Measurements from ENCODE around the gene CALN1. TPM values are rescaled to one million over a fixed set of nuclear protein-coding genes. Genes with fewer than 3 reads are reported as not detected.
"Not testable (repeated sequence)": the region's sequence is repeated elsewhere in the genome, so short reads cannot be mapped to it uniquely, and the experiment has no call there.

The CALN1 gene
- total RNA-seq, 1 donor from 2014 or later, result not detected

GRCh38 chr7:72223351-72223750 is 188.8 kb downstream of the CALN1 start:
- H3K4me3 Mint-ChIP-seq (ENCODE audit: low read depth), result no peak overlapping the region
- peaks cover 21% of the 10 kb centered on the region for H3K9me3 Mint-ChIP-seq
- no peak for DNase-seq (ENCODE audit: low spot score)
- H3K27ac Mint-ChIP-seq, result no peak overlapping the region
- no peaks in the 10 kb centered on the region for H3K36me3 Mint-ChIP-seq (ENCODE audit: low read depth)
- H3K27me3 Mint-ChIP-seq (ENCODE audit: low read depth), result no peaks in the 10 kb centered on the region
- H3K4me1 Mint-ChIP-seq (ENCODE audit: low read depth), result no peaks in the 10 kb centered on the region
- intact Hi-C loops (cut with micrococcal nuclease), result no loop called here

- DNase-seq (ENCODE audit: low spot score), result no peak
- intact Hi-C loops (cut with micrococcal nuclease), result no loop called here
- Mint-ChIP-seq H3K27ac (no peak overlapping the region), H3K4me3 (ENCODE audit: low read depth) (no peak overlapping the region), H3K27me3 (ENCODE audit: low read depth) (no peaks in the 10 kb centered on the region), H3K4me1 (ENCODE audit: low read depth) (no peaks in the 10 kb centered on the region), H3K9me3 (peaks cover 25% of the 10 kb centered on the region), H3K36me3 (ENCODE audit: low read depth) (no peaks in the 10 kb centered on the region)
Measured at GRCh38 chr7:72222136-72222535, 190.0 kb downstream of the CALN1 start.

GRCh38 chr7:72219500-72219899 is 192.6 kb downstream of the CALN1 start:
- intact Hi-C loops (cut with micrococcal nuclease), result no loop called here
- H3K36me3 Mint-ChIP-seq (ENCODE audit: low read depth), result no peaks in the 10 kb centered on the region
- no peaks in the 10 kb centered on the region for H3K27me3 Mint-ChIP-seq (ENCODE audit: low read depth)
- DNase-seq (ENCODE audit: low spot score), result no peak
- peaks cover 33% of the 10 kb centered on the region for H3K9me3 Mint-ChIP-seq
- no peak overlapping the region for H3K27ac Mint-ChIP-seq
- no peak overlapping the region for H3K4me3 Mint-ChIP-seq (ENCODE audit: low read depth)
- H3K4me1 Mint-ChIP-seq (ENCODE audit: low read depth), result no peaks in the 10 kb centered on the region

- Mint-ChIP-seq H3K36me3 (ENCODE audit: low read depth) (no peaks in the 10 kb centered on the region), H3K27me3 (ENCODE audit: low read depth) (no peaks in the 10 kb centered on the region), H3K4me3 (ENCODE audit: low read depth) (no peak overlapping the region), H3K9me3 (peaks cover 28% of the 10 kb centered on the region), H3K27ac (no peak overlapping the region), H3K4me1 (ENCODE audit: low read depth) (no peaks in the 10 kb centered on the region)
- intact Hi-C loops (cut with micrococcal nuclease), result no loop called here
- no peak for DNase-seq (ENCODE audit: low spot score)
Measured at GRCh38 chr7:72217151-72217550, 195.0 kb downstream of the CALN1 start.

GRCh38 chr7:72213769-72214168 is 198.4 kb downstream of the CALN1 start:
- no peak overlapping the region for H3K27ac Mint-ChIP-seq
- no peak for DNase-seq (ENCODE audit: low spot score)
- H3K9me3 Mint-ChIP-seq, result peaks cover 38% of the 10 kb centered on the region
- no peaks in the 10 kb centered on the region for H3K4me1 Mint-ChIP-seq (ENCODE audit: low read depth)
- H3K27me3 Mint-ChIP-seq (ENCODE audit: low read depth), result no peaks in the 10 kb centered on the region
- no peak overlapping the region for H3K4me3 Mint-ChIP-seq (ENCODE audit: low read depth)
- intact Hi-C loops (cut with micrococcal nuclease), result no loop called here
- no peaks in the 10 kb centered on the region for H3K36me3 Mint-ChIP-seq (ENCODE audit: low read depth)

GRCh38 chr7:72213081-72213480 is 199.1 kb downstream of the CALN1 start:
- Mint-ChIP-seq H3K9me3 (peaks cover 33% of the 10 kb centered on the region), H3K4me3 (ENCODE audit: low read depth) (no peak overlapping the region), H3K27ac (no peak overlapping the region), H3K36me3 (ENCODE audit: low read depth) (no peaks in the 10 kb centered on the region), H3K4me1 (ENCODE audit: low read depth) (no peaks in the 10 kb centered on the region), H3K27me3 (ENCODE audit: low read depth) (no peaks in the 10 kb centered on the region)
- DNase-seq (ENCODE audit: low spot score), result no peak
- intact Hi-C loops (cut with micrococcal nuclease), result no loop called here

GRCh38 chr7:72211175-72211574 is 201.0 kb downstream of the CALN1 start:
- intact Hi-C loops (cut with micrococcal nuclease), result no loop called here
- H3K4me1 Mint-ChIP-seq (ENCODE audit: low read depth), result no peaks in the 10 kb centered on the region
- no peaks in the 10 kb centered on the region for H3K27me3 Mint-ChIP-seq (ENCODE audit: low read depth)
- H3K4me3 Mint-ChIP-seq (ENCODE audit: low read depth), result no peak overlapping the region
- H3K9me3 Mint-ChIP-seq, result peaks cover 26% of the 10 kb centered on the region
- DNase-seq (ENCODE audit: low spot score), result no peak
- H3K27ac Mint-ChIP-seq, result no peak overlapping the region
- H3K36me3 Mint-ChIP-seq (ENCODE audit: low read depth), result no peaks in the 10 kb centered on the region

GRCh38 chr7:72209006-72209405 is 203.1 kb downstream of the CALN1 start:
- H3K9me3 Mint-ChIP-seq, result peaks cover 22% of the 10 kb centered on the region
- H3K27ac Mint-ChIP-seq; H3K27me3 Mint-ChIP-seq (ENCODE audit: low read depth); H3K36me3 Mint-ChIP-seq (ENCODE audit: low read depth); DNase-seq (ENCODE audit: low spot score); intact Hi-C loops (cut with micrococcal nuclease); H3K4me3 Mint-ChIP-seq (ENCODE audit: low read depth); H3K4me1 Mint-ChIP-seq (ENCODE audit: low read depth): not testable (repeated sequence)

GRCh38 chr7:72196176-72196575 is 216.0 kb downstream of the CALN1 start:
- Mint-ChIP-seq H3K27ac (no peak overlapping the region), H3K36me3 (ENCODE audit: low read depth) (no peaks in the 10 kb centered on the region), H3K4me3 (ENCODE audit: low read depth) (no peak overlapping the region), H3K4me1 (ENCODE audit: low read depth) (no peaks in the 10 kb centered on the region), H3K9me3 (peaks cover 21% of the 10 kb centered on the region), H3K27me3 (ENCODE audit: low read depth) (no peaks in the 10 kb centered on the region)
- intact Hi-C loops (cut with micrococcal nuclease), result no loop called here
- DNase-seq (ENCODE audit: low spot score), result no peak

- H3K9me3 Mint-ChIP-seq, result peaks cover 11% of the 10 kb centered on the region
- no peaks in the 10 kb centered on the region for H3K4me1 Mint-ChIP-seq (ENCODE audit: low read depth)
- intact Hi-C loops (cut with micrococcal nuclease), result no loop called here
- H3K36me3 Mint-ChIP-seq (ENCODE audit: low read depth), result no peaks in the 10 kb centered on the region
- H3K4me3 Mint-ChIP-seq (ENCODE audit: low read depth), result no peak overlapping the region
- H3K27me3 Mint-ChIP-seq (ENCODE audit: low read depth), result no peaks in the 10 kb centered on the region
- no peak overlapping the region for H3K27ac Mint-ChIP-seq
- no peak for DNase-seq (ENCODE audit: low spot score)
Measured at GRCh38 chr7:72190919-72191318, 221.2 kb downstream of the CALN1 start.

GRCh38 chr7:72190146-72190545 is 222.0 kb downstream of the CALN1 start:
- Mint-ChIP-seq H3K36me3 (ENCODE audit: low read depth) (no peaks in the 10 kb centered on the region), H3K9me3 (peaks cover 12% of the 10 kb centered on the region), H3K27ac (no peak overlapping the region), H3K27me3 (ENCODE audit: low read depth) (no peaks in the 10 kb centered on the region), H3K4me3 (ENCODE audit: low read depth) (no peak overlapping the region), H3K4me1 (ENCODE audit: low read depth) (no peaks in the 10 kb centered on the region)
- no peak for DNase-seq (ENCODE audit: low spot score)
- intact Hi-C loops (cut with micrococcal nuclease), result no loop called here

GRCh38 chr7:72187179-72187578 is 225.0 kb downstream of the CALN1 start:
- no peak for DNase-seq (ENCODE audit: low spot score)
- Mint-ChIP-seq H3K27me3 (ENCODE audit: low read depth) (no peaks in the 10 kb centered on the region), H3K4me3 (ENCODE audit: low read depth) (no peak overlapping the region), H3K9me3 (peaks cover 26% of the 10 kb centered on the region), H3K4me1 (ENCODE audit: low read depth) (no peaks in the 10 kb centered on the region), H3K36me3 (ENCODE audit: low read depth) (no peaks in the 10 kb centered on the region), H3K27ac (no peak overlapping the region)
- intact Hi-C loops (cut with micrococcal nuclease), result no loop called here

- intact Hi-C loops (cut with micrococcal nuclease), result no loop called here
- Mint-ChIP-seq H3K4me3 (ENCODE audit: low read depth) (no peak overlapping the region), H3K27ac (no peak overlapping the region), H3K27me3 (ENCODE audit: low read depth) (no peaks in the 10 kb centered on the region), H3K4me1 (ENCODE audit: low read depth) (no peaks in the 10 kb centered on the region), H3K36me3 (ENCODE audit: low read depth) (no peaks in the 10 kb centered on the region), H3K9me3 (peaks cover 26% of the 10 kb centered on the region)
- DNase-seq (ENCODE audit: low spot score), result no peak
Measured at GRCh38 chr7:72183835-72184234, 228.3 kb downstream of the CALN1 start.

- Mint-ChIP-seq H3K36me3 (ENCODE audit: low read depth) (no peaks in the 10 kb centered on the region), H3K27me3 (ENCODE audit: low read depth) (no peaks in the 10 kb centered on the region), H3K4me3 (ENCODE audit: low read depth) (no peak overlapping the region), H3K27ac (no peak overlapping the region), H3K4me1 (ENCODE audit: low read depth) (no peaks in the 10 kb centered on the region), H3K9me3 (peaks cover 35% of the 10 kb centered on the region)
- DNase-seq (ENCODE audit: low spot score), result no peak
- intact Hi-C loops (cut with micrococcal nuclease), result no loop called here
Measured at GRCh38 chr7:72182036-72182435, 230.1 kb downstream of the CALN1 start.

Measured in activated T-helper 2 cell treated with anti-CD3 and anti-CD28 coated beads, Interferon-gamma antibody, Interleukin-2, Interleukin-4, amounts not matched to agents 10 μg/mL and 5 μg/mL and 100 μg/mL, durations not matched to agents 14 hours and 24 hours and 36 hours (primary cell).